ENCODE data around the gene SPATA31A6. TPM values are rescaled to one million over a fixed set of nuclear protein-coding genes. Genes with fewer than 3 reads are reported as not detected.
"Not testable (repeated sequence)": the region's sequence is repeated elsewhere in the genome, so short reads cannot be mapped to it uniquely, and the experiment has no call there.

The SPATA31A6 gene
- polyA plus RNA-seq (2011; rRNA removed), result 0.01 TPM in 1 of 2 replicates, not detected in the other
- polyA plus RNA-seq (2012; cell fraction: cytosol; rRNA removed), result 0.01 TPM in 1 of 2 replicates, not detected in the other
- not detected in 2 replicates for polyA plus RNA-seq (2012; cell fraction: nucleus; rRNA removed)
- not detected in 3 replicates for polyA plus RNA-seq (2017; fragmentation: RNase III; extraction: RNeasy Plus Mini Kit Qiagen cat#74134 plus additional on column Dnase treatment)
- not detected in 2 replicates for polyA minus RNA-seq (2011; rRNA and poly(A)+ RNA removed)

GRCh38 chr9:42183359-42183758 is at the start of gene SPATA31A6:
Gene SPATA31A6 (plus strand): TSS chr9:42183659. CDS start chr9:42183688, 29 bp downstream.
- DNase-seq (ENCODE audit: low read depth in 1 of 2, low spot score in 1 of 2); H3K9me3 ChIP-seq; POLR2A ChIA-PET; FAIRE-seq; H3K4me2 ChIP-seq; H3K27ac ChIP-seq; CTCF ChIA-PET; ATAC-seq; H3K4me3 ChIP-seq; H3K4me1 ChIP-seq: not testable (repeated sequence)
- WGBS (ENCODE audit: missing lambda C conversion rate), result 80% methylated on average over 4 of the region's 5 CpGs

- CTCF ChIA-PET, H3K4me1 ChIP-seq, H3K4me3 ChIP-seq, H3K9me3 ChIP-seq, H3K27ac ChIP-seq, H3K4me2 ChIP-seq, FAIRE-seq, POLR2A ChIA-PET, ATAC-seq: not testable (repeated sequence)
- peak; percentile 46; the same call in 2 of the 3 replicates for TF ChIP-seq SMC3 (IDR thresholded peaks at IDR 0.05)
- TF ChIP-seq RAD21 (conservative IDR thresholded peaks at IDR 0.05 in 1 of 2, IDR thresholded peaks at IDR 0.05 in 1 of 2), result peak; percentile 44 to 48; a peak in 3 of 5 replicates
- TF ChIP-seq CTCF (IDR thresholded peaks at IDR 0.05), result peak; percentile 50
- DNase-seq (ENCODE audit: low read depth in 1 of 2, low spot score in 1 of 2), result peak in 1 of 2 experiments; percentile 50
- 22% methylated on average over 1 of the region's 1 CpG for WGBS (ENCODE audit: missing lambda C conversion rate)
Observed at GRCh38 chr9:42160299-42160698, 23.2 kb upstream of the SPATA31A6 start.

GRCh38 chr9:42219861-42220260 is 36.4 kb downstream of the SPATA31A6 start:
- H3K9me3 ChIP-seq; H3K4me3 ChIP-seq; CTCF ChIA-PET; H3K4me1 ChIP-seq; H3K27ac ChIP-seq; POLR2A ChIA-PET; H3K4me2 ChIP-seq; FAIRE-seq; DNase-seq (ENCODE audit: low read depth in 1 of 2, low spot score in 1 of 2); ATAC-seq: not testable (repeated sequence)
- WGBS (ENCODE audit: missing lambda C conversion rate), result 50% methylated on average over 2 of the region's 2 CpGs

- ATAC-seq, result not testable (repeated sequence)
Observed at GRCh38 chr9:42223230-42223629, 39.8 kb downstream of the SPATA31A6 start.

GRCh38 chr9:42233031-42233430 is 49.6 kb downstream of the SPATA31A6 start:
- FAIRE-seq, CTCF ChIA-PET, H3K9me3 ChIP-seq, H3K4me3 ChIP-seq, ATAC-seq, H3K27ac ChIP-seq, POLR2A ChIA-PET, H3K4me1 ChIP-seq: not testable (repeated sequence)
- 21% methylated on average over 4 of the region's 4 CpGs for WGBS (ENCODE audit: missing lambda C conversion rate)
- peak in 1 of 2 experiments; percentile 56 for DNase-seq (ENCODE audit: low read depth in 1 of 2, low spot score in 1 of 2)
- H3K4me2 ChIP-seq, result peak overlapping the region; percentile 85

More at GRCh38 chr9:42223230-42223629, 39.8 kb downstream of the SPATA31A6 start:
- POLR2A ChIA-PET, H3K4me2 ChIP-seq, H3K4me3 ChIP-seq, H3K27ac ChIP-seq, H3K4me1 ChIP-seq, H3K9me3 ChIP-seq, FAIRE-seq, CTCF ChIA-PET: not testable (repeated sequence)
- DNase-seq (ENCODE audit: low read depth in 1 of 2, low spot score in 1 of 2), result peak in 1 of 2 experiments; percentile 19
- WGBS (ENCODE audit: missing lambda C conversion rate), result 84% methylated on average over 9 of the region's 10 CpGs

- ATAC-seq; POLR2A ChIA-PET; DNase-seq (ENCODE audit: low read depth in 1 of 2, low spot score in 1 of 2); H3K27ac ChIP-seq; FAIRE-seq; H3K4me2 ChIP-seq; H3K4me1 ChIP-seq; H3K4me3 ChIP-seq; H3K9me3 ChIP-seq; CTCF ChIA-PET: not testable (repeated sequence)
Observed at GRCh38 chr9:42234610-42235009, 51.2 kb downstream of the SPATA31A6 start.

- H3K4me2 ChIP-seq; H3K27ac ChIP-seq; POLR2A ChIA-PET; H3K9me3 ChIP-seq; H3K4me3 ChIP-seq; FAIRE-seq; ATAC-seq; DNase-seq (ENCODE audit: low read depth in 1 of 2, low spot score in 1 of 2); CTCF ChIA-PET: not testable (repeated sequence)
- WGBS (ENCODE audit: missing lambda C conversion rate), result no CpG with 5 or more reads among the region's 1 CpG
- peaks cover 14% of the 10 kb centered on the region; the same call in 2 of the 3 replicates for H3K4me1 ChIP-seq
Observed at GRCh38 chr9:42235352-42235991, 52.0 kb downstream of the SPATA31A6 start.

- CTCF ChIA-PET; POLR2A ChIA-PET; H3K4me2 ChIP-seq; H3K27ac ChIP-seq; DNase-seq (ENCODE audit: low read depth in 1 of 2, low spot score in 1 of 2); FAIRE-seq; H3K9me3 ChIP-seq; H3K4me3 ChIP-seq; ATAC-seq: not testable (repeated sequence)
- H3K4me1 ChIP-seq, result peaks cover 17% of the 10 kb centered on the region; the same call in 2 of the 3 replicates
Observed at GRCh38 chr9:42236097-42236496, 52.6 kb downstream of the SPATA31A6 start.

GRCh38 chr9:42237381-42237780 is 53.9 kb downstream of the SPATA31A6 start:
- H3K9me3 ChIP-seq, H3K27ac ChIP-seq, H3K4me2 ChIP-seq, FAIRE-seq, POLR2A ChIA-PET, CTCF ChIA-PET, H3K4me3 ChIP-seq, ATAC-seq: not testable (repeated sequence)
- peak in 1 of 2 experiments; percentile 13 for DNase-seq (ENCODE audit: low read depth in 1 of 2, low spot score in 1 of 2)
- 93% methylated on average over 3 of the region's 3 CpGs for WGBS (ENCODE audit: missing lambda C conversion rate)
- peaks cover 16% of the 10 kb centered on the region; the same call in 2 of the 3 replicates for H3K4me1 ChIP-seq

- H3K27ac ChIP-seq, H3K4me3 ChIP-seq, FAIRE-seq, H3K9me3 ChIP-seq, ATAC-seq, CTCF ChIA-PET, POLR2A ChIA-PET, H3K4me2 ChIP-seq: not testable (repeated sequence)
- DNase-seq (ENCODE audit: low read depth in 1 of 2, low spot score in 1 of 2), result peak in 1 of 2 experiments; percentile 10
- WGBS (ENCODE audit: missing lambda C conversion rate), result 59% methylated on average over 2 of the region's 2 CpGs
- peaks cover 15% of the 10 kb centered on the region; the same call in 1 of the 3 replicates for H3K4me1 ChIP-seq
Observed at GRCh38 chr9:42238862-42239261, 55.4 kb downstream of the SPATA31A6 start.
